Choroid plexus epithelial cell (primary cell): ENCODE data around the gene ESRRG.
"Not testable (repeated sequence)": the region's sequence is repeated elsewhere in the genome, so short reads cannot be mapped to it uniquely, and the experiment has no call there.

Experiments used
- DNase-seq: peaks from one replicate; pipeline ENCODE4 v3.0.0-alpha.2; 2010; ENCODE audit warnings: low read depth
- H3K4me3 ChIP-seq: 2 replicates; pipeline ENCODE4 v1.5.1; 2011; ENCODE audit warnings: low read depth, mild to moderate bottlenecking, control low read depth, low read length, moderate library complexity
- CTCF ChIP-seq: conservative IDR thresholded peaks from 2 replicates; pipeline ENCODE4 v1.5.1; 2011; ENCODE audit warnings: low read depth, mild to moderate bottlenecking, control low read depth, inconsistent platforms, low read length, moderate library complexity

The ESRRG gene

GRCh38 chr1:216535751-216536150 is 187.5 kb downstream of the ESRRG start:
- H3K4me3 ChIP-seq: no peak overlapping the region
- no peak for TF ChIP-seq CTCF
- DNase-seq: no peak

GRCh38 chr1:216535059-216535458 is 188.2 kb downstream of the ESRRG start:
- DNase-seq: peak; percentile 32
- H3K4me3 ChIP-seq: no peak overlapping the region
- no peak for TF ChIP-seq CTCF

GRCh38 chr1:216533776-216534175 is 189.5 kb downstream of the ESRRG start:
- TF ChIP-seq CTCF: no peak

GRCh38 chr1:216532251-216532798 is 190.9 kb downstream of the ESRRG start:
- no peak overlapping the region for H3K4me3 ChIP-seq
- DNase-seq: no peak
- no peak for TF ChIP-seq CTCF

More at GRCh38 chr1:216533776-216534175, 189.5 kb downstream of the ESRRG start:
- DNase-seq: no peak
- H3K4me3 ChIP-seq: no peak overlapping the region

- no peak for TF ChIP-seq CTCF
- peak; percentile 43 for DNase-seq
- peak overlapping the region; percentile 64 for H3K4me3 ChIP-seq
Measured at GRCh38 chr1:216531263-216532239, 191.7 kb downstream of the ESRRG start.

- not testable (repeated sequence) for H3K4me3 ChIP-seq, DNase-seq
Measured at GRCh38 chr1:216529851-216530250, 193.4 kb downstream of the ESRRG start.

- no peak for TF ChIP-seq CTCF
- no peak overlapping the region for H3K4me3 ChIP-seq
- DNase-seq: no peak
Measured at GRCh38 chr1:216528816-216529215, 194.4 kb downstream of the ESRRG start.
